ENCODE data around the gene TBXAS1.

DNA sequence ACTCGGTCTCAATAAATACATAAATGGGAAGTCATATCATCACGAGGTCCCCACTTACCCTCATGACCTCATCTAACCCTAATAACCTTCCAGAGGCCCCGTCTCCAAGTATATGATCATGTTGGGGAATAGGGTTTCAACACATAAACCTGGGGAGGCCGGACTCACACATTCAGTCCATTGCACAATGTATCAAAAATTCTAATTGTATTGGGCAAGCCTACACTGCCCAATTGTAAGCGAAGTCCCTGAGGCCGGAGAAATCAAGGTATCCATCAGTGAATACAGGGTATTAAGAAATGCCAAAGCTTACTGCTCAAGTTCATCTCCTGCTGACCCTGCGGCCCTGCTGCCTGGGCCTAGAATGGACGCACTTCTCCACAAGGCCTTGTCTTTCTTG, 164.1 kb downstream of the TBXAS1 start:
- TF ChIP-seq, protein P1, sequence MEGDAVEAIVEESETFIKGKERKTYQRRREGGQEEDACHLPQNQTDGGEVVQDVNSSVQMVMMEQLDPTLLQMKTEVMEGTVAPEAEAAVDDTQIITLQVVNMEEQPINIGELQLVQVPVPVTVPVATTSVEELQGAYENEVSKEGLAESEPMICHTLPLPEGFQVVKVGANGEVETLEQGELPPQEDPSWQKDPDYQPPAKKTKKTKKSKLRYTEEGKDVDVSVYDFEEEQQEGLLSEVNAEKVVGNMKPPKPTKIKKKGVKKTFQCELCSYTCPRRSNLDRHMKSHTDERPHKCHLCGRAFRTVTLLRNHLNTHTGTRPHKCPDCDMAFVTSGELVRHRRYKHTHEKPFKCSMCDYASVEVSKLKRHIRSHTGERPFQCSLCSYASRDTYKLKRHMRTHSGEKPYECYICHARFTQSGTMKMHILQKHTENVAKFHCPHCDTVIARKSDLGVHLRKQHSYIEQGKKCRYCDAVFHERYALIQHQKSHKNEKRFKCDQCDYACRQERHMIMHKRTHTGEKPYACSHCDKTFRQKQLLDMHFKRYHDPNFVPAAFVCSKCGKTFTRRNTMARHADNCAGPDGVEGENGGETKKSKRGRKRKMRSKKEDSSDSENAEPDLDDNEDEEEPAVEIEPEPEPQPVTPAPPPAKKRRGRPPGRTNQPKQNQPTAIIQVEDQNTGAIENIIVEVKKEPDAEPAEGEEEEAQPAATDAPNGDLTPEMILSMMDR (IDR thresholded peaks at IDR 0.05), result no peak
- TF ChIP-seq POLR2AphosphoS5 (IDR thresholded peaks at IDR 0.05) (no peak), POLR2A (IDR thresholded peaks at IDR 0.05) (no peak)
